Activated naive CD4-positive, alpha-beta T cell treated with Interleukin-2 at 50 U/mL for 16 hours (primary cell): ENCODE measurements around the gene ABCD1.
A peak's percentile ranks its signal among the peaks of the same experiment; 100 is the strongest.

Source experiments
- DNase-seq: peaks from one replicate; pipeline ENCODE4 v3.0.0-alpha.2; 2020

Gene ABCD1

DNA sequence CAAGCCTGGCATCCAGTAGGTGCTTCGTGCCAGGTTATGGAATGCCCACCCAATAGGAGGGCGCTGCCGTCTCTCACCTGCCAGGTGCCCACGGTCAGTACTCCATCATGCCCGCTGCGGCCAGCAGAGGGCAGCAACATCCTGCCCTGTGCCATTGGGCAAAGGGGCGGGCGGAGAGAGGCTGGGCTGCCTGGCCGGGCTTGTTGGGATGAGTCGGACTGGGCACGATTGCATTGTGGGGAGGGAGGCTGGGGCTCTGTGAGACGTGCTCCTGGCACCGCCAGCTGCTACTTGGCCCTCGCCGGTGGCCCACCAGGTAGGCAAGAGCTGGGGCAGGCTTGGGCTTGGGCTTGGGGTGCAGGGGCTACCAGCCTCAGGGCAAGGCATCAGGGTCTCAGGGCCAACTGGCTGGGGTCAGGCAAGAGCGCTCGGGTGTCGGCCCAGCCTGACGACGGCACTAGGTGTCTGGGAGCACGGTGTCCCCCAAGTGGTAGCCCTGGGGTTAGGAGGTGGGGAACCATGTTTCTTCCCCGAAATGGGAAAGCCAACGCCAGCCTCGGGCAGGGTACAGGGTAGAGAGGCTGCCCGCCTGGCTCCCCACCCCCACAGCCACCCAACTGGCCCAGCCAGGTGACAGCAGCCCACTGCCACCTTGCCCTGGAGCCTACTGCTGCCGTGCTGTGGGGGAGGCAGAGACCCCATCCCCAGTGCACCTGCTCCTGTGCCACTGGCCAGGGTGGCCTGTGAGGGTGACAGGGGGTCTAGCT is 39.5 kb downstream of the ABCD1 start, which contains the start of gene PLXNB3:
Gene PLXNB3 (plus strand): TSS at position 261 of the 767 bp plus-strand sequence. CDS start 1,287 bp downstream, outside the sequence.
- DNase-seq = peak; percentile 76

DNA sequence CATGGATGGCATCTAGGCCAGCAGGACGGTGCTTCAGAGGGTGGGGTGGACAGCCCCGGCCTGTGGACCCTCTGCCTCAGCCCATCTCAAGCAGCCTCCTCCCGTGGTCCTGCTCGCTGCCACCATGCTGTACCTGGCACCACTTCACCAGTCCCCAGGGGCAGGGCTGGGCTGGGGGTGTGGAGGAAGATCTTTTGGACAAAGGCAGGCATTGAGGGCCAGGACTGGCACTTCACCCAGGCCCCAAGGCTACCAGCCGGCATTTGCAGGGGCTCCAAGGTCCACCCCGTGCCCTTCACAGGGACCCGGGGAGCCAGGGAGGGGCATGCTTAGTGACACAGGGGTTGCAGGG is 40.1 kb downstream of the ABCD1 start:
- no peak for DNase-seq

DNA sequence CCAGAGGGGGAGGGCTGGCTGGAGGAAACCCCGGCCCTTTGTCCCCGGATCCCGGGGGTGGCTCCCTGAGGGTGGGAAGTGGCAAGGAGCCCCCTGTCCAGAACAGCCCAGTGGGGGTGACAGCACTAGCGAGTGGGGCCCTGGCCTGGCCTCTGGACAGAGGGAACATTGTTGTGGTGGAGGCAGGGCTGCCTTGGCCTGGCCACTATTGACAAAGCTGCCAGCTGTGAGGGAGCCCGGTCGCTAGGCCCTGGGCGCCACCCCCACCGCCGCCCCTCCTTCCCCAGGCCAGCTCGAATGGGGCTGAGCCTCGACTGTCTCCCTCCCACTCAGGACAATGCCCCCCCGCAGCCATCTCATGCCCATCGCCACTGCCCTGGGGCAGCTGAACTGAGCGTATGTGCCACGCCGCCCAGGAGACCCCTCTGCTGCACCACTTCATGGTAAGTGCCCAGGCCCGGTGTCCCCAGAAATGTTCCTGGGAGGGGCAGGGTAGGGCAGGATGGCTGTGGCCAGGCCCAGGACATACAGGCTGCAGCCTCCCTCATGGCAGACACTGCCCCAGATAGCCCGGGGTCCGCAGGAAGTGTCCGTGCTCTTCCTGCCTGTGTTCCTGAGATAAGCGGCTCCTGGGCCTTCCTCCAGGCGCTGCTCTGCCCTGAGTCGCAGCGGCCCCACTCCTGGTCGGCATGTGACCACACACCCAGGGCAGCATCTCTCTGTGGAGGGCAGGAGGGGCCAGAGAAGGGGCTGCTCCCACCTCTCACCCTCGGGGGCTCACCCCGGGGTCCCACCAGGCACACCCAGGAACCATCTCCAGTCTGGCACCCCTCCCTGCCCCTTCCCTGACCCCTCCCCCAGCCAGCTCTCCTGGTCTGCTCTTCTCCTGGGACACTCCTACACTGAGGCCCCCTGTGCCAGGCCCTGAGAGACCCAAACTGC is 40.8 kb downstream of the ABCD1 start:
- DNase-seq = no peak

DNA sequence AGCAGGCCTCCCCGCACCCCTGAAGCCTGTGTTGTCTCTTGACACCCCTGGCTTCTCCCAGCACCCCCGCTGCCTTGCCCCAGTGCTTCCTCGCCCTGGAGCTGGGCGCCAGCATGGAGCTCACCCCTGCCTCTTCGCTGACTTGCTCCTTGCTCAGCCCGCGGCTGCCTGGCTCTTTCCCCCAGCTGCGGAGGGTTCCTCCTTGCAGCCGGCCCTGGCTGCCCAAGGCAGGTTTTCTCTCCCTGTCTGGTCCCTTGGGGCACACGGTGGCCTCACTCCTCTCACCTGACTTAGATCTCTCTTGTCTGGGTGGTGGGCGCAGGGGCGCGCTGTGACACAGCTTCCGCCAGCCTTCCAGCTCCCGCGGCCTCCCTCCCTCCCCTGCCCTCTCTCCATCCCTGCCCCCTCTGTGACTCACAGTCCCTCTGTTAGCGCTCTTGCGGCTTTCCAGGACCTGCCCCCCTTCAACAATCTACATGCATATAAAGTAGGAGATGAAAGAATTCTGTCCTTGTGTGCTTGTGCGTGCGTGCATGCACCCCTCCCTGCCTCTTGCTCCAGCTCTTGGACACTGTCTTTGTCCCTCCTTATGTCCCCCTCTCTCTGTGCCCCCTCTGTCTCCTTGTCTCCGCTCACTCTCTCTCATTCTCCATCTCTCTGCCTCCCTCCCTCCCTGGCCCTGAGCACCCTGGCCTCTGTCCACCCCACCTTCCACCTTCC is 41.6 kb downstream of the ABCD1 start:
- DNase-seq = peak; percentile 20

DNA sequence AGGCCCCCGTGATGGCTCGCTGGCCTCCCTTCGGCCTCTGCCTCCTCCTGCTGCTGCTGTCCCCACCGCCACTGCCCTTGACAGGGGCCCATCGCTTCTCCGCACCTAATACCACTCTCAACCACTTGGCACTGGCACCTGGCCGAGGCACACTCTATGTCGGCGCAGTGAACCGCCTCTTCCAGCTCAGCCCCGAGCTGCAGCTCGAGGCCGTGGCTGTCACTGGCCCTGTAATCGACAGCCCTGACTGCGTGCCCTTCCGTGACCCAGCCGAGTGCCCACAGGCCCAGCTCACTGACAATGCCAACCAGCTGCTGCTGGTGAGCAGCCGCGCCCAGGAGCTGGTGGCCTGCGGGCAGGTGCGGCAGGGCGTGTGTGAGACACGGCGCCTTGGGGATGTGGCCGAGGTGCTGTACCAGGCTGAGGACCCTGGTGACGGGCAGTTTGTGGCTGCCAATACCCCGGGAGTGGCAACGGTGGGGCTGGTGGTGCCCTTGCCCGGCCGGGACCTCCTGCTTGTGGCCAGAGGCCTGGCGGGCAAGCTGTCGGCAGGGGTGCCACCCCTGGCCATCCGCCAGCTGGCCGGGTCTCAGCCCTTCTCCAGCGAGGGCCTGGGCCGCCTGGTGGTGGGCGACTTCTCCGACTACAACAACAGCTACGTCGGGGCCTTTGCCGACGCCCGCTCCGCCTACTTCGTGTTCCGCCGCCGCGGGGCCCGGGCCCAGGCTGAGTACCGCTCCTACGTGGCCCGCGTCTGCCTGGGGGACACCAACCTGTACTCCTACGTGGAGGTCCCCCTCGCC is 42.4 kb downstream of the ABCD1 start:
- no peak for DNase-seq

GRCh38 chrX:153767674-153768055 is 43.0 kb downstream of the ABCD1 start:
- DNase-seq = no peak

GRCh38 chrX:153768311-153769157 is 43.9 kb downstream of the ABCD1 start:
- DNase-seq = no peak

GRCh38 chrX:153769158-153769864 is 44.7 kb downstream of the ABCD1 start:
- DNase-seq = no peak

GRCh38 chrX:153769865-153770600 is 45.4 kb downstream of the ABCD1 start:
- DNase-seq = no peak

DNA sequence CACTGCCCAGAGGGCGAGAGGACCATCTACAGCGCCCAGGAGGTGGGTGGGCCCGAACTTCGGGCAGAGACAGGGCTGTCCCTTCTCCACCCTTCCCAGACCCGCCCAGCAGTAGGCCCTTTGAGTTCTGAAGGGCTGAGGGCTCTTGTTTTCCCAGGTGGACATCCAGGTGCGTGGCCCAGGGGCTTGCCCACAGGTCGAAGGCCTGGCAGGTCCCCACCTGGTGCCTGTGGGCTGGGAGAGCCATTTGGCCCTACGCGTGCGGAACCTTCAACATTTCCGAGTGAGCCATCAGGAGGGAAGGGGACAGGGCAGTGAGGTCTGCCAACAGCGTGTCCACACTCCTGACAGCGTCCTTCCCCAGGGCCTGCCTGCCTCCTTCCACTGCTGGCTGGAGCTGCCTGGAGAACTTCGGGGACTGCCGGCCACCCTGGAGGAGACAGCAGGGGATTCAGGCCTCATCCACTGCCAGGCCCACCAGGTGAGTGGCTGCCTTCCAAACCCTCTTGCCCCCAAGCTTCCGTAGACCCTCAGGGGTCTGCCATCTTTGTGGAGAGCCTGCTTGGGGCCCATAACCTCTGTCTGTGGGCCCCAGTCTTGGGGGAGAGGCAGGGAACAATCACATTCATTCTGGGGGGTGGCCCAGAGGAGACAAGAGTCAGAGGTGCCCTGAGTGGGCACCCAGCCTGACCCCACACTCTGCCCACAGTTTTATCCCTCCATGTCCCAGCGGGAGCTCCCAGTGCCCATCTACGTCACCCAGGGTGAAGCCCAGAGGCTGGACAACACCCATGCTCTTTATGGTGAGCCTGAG is 46.2 kb downstream of the ABCD1 start:
- DNase-seq = no peak

DNA sequence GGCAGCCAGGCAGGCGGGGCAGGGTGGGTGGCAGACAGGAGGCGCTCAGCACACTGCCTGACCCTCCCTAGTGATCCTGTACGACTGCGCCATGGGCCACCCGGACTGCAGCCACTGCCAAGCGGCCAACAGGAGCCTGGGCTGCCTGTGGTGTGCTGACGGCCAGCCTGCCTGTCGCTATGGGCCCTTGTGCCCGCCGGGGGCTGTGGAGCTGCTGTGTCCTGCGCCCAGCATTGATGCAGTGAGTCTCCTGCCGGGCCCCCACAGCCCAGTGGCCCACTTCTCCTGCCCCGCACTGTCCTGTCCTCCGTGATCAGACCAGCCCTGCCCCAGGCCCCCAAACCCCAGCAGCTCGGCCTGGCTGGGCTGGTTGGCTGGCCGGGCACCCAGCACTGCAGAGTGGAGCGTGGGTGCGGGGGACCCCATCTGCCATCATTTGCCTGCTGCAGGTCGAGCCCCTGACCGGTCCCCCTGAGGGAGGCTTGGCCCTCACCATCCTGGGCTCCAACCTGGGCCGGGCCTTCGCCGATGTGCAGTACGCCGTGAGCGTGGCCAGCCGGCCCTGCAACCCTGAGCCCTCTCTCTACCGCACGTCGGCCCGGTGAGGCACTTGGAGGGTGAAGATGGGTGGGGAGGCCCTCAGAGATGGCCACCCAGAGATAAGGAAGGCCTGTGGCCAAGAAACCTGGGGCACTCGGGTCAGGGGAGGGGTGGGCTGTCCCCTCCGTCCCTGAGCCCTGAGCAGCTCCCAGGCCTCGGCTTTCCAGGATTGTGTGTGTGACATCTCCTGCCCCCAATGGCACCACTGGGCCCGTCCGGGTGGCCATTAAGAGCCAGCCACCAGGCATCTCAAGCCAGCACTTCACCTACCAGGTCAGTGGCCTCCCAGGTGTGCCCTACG is 47.0 kb downstream of the ABCD1 start:
- DNase-seq = no peak

GRCh38 chrX:153772316-153773217 is 47.9 kb downstream of the ABCD1 start:
- no peak for DNase-seq

- DNase-seq = no peak
These were observed 48.6 kb downstream of the ABCD1 start for GRCh38 chrX:153773218-153773611.

- DNase-seq = no peak
These were observed 49.3 kb downstream of the ABCD1 start for GRCh38 chrX:153773741-153774575.

DNA sequence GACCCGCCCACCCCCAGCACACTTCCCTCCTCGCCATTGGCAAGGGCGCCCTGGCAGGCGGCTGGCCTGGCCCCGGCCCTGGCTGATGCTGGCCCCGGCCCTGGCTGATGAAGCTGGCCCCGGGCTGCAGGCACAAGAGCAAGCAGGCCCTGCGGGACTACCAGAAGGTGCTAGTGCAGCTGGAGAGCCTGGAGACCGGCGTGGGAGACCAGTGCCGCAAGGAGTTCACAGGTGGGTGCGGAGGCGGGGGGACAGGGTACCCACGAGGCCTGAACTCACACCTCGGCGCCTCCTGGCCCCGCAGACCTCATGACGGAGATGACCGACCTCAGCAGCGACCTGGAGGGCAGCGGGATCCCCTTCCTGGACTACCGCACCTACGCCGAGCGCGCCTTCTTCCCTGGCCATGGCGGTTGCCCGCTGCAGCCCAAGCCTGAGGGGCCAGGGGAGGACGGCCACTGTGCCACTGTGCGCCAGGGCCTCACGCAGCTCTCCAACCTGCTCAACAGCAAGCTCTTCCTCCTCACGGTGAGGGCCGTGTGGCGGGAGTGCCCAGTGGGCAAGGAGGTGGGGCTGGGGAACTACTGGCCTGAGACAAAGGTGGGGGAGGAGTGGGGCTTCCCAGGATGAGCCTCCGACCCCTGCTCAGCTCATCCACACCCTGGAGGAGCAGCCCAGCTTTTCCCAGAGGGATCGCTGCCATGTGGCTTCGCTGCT is 50.1 kb downstream of the ABCD1 start:
- DNase-seq = no peak
